CD4-positive, alpha-beta T cell treated with Interleukin-6 at 100 ng/mL for 8 hours (primary cell): ENCODE measurements around the gene BCAT1.
A peak's percentile ranks its signal among the peaks of the same experiment; 100 is the strongest.
"Not testable (repeated sequence)": the region's sequence is repeated elsewhere in the genome, so short reads cannot be mapped to it uniquely, and the experiment has no call there.

ENCODE experiments used
- DNase-seq: peaks from one replicate; pipeline ENCODE4 v3.0.0-alpha.2; 2020; ENCODE audit warnings: mixed read lengths, low spot score

Gene BCAT1

DNA sequence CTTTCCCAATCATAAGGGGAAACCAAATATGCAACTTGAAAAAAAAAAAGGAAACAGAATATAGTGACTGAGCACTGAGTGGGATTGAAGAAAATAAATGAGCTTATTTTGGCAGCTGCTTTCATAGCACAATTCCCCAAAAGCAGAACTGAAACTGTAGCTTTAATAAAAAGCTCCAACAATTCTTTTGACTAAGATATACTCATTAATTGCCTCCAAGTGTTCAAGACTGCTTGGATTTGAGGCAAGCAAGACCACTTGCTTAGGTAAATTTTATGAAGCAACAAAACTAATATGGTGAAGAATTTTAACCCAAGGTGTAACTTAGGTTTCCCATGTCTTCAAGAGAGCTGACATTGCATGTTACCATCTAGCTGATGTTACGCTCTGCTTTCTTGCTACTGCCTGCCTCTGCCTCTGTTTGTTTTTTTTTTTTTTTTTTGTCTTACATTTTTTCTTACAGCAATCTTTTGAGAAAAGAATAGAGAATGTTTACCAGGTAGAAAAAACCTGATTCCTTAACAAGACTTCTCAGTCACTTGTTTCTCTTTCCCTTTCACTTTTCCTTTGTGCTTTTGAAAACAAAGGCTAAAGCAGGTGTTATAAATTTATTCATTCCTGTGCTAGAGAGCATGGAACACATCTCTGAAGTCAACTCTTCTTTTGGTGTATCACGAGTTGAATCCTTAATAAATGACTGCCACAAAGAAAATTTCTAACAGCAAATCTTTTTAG, 134.4 kb downstream of the BCAT1 start:
- DNase-seq: no peak

DNA sequence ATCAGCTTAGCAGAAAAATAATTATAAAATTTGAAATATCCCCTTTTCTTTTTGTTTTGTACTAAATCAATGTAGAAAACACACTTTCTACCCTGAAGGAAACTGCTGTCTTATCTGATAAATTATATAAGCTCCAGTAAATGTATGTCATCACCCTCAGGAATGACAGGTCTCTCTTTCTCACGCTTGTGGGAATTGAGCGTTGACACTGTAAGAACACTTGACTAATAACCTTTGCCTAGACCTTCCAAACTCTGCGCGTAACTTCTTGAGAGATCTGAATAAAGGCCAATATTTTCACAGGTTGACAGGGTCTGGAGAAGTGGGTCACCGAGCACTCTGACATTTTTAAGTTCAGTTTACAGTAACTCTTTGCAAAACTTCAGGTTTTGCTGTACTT, 138.5 kb downstream of the BCAT1 start:
- DNase-seq: no peak

DNA sequence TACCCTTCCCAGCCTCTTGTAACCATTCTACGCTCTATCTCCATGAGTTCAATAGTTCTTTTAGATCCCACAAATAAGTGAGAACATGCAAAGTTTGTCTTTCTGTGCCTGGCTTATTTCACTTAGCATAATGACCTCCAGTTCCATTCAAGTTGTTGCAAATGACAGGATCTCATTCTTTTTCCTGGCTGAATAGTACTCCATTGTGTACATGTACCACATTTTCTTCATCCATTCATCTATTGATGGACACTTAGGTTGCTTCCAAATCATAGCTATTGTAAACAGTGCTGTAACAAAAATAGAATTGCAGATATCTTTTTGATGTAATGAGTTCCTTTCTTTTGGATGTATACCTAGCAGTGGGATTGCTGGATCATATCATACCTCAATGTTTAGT, 139.6 kb downstream of the BCAT1 start:
- DNase-seq: not testable (repeated sequence)

GRCh38 chr12:24808651-24809050, 140.2 kb downstream of the BCAT1 start:
- no peak for DNase-seq

DNA sequence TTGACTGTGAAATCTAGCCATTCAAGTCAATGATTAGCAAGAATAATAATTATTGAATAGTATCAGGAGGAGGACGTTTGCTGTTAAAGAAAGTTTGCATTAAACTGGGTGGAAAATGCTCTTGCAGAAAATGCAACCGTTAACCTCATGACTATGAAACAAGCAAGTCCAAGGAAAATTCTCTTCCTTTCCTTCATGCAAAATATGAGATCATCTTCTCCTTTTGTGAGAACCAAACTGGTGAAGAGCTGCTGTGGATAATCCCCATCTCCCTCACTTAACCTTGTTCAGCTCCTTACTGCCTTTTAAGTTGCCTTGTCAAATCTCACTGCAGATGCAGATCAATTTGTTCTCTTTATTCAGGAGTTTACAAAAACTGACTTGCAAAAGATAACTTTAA, 142.5 kb downstream of the BCAT1 start:
- DNase-seq: no peak

DNA sequence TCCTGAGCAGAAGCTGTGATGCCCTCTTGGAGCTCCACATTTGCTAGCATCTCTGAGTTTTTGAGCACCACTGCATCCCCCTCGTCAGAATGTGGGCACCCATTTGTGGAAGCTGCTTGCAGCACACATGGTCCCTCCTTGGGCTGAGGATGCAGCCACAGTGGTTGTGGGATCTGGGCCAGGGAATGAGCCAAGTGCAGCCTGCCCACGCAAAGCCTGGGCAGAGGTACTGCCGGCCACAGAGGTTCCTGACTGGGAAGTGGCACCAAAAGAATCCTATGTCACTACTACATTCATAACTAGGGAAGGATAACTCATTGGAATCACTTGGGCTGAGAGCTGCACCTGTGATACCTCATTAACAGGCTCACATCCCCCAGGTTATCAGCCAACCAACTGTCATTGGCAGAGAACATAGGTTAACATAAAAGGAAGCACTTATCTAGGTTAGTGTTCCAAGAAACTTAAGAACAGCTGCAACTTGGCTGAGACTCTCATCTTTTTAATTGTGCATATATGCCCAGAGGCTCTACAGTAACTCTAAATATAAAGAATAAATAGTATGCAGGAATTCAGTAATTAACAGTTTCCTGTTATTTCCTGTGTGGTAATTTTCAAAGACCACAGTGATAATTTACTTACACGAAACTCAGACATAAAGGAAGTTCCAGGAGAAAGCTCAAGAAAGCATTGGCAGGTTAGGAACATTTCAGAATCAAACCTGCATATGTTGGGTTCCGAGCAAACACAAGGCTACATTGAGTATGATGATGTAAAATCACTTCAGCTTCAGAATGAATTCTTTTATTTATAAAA, 145.3 kb downstream of the BCAT1 start:
- no peak for DNase-seq

DNA sequence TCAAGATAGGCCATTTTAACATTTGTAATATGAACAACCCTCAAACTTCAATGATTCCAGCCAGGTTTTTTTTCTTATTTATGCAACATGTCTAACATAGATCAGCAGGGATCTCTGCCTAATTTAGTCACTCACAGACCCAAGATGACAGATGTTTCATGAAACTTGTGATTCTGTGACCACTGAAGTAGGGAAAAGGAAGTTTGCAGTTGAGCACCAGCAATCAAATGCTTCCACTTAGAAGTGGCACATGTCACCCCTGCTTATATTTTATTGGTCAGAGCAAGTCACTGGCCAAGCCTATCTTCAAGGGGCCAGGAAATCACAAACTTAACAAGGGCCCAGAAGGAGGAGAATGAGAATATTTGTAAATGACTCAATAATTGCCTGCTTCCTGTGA, 150.6 kb downstream of the BCAT1 start:
- no peak for DNase-seq

DNA sequence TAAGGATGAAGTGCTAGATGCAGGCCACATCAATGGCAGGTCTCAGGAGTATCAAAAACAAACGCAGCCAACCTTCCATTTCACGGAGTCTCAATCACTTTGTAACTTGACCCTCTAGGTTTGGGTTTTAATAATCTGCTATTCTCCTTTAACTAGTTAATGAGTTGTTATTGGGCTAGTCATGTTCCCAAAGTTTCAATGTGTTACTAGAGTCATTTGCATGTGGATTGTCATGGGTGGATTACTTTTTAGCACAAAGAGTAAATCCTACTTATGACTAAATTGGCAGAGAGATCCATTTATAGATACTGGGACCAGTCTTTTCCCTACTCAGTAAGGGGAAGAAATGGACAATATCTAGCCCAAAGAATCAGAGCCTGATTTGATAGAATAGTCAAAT, 151.0 kb downstream of the BCAT1 start:
- no peak for DNase-seq

DNA sequence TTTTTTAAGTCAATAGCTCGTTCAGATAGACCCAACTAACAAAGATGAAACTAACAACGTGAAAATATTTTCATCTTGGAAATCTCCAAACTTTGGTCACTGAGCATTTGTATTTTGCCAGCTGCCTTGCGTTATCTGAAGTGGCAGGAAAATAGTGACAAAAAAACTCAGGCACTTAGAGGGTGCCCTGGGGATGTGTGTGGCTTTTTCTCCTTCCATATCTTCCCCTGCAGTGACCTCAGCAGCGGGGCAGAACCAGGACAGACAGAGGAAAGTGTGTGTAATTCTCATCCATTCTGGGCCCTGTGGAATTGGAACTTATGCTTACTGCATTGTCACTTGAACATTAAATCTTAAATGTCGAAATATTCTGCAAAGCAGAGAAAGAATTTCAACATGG, 152.0 kb downstream of the BCAT1 start:
- no peak for DNase-seq

DNA sequence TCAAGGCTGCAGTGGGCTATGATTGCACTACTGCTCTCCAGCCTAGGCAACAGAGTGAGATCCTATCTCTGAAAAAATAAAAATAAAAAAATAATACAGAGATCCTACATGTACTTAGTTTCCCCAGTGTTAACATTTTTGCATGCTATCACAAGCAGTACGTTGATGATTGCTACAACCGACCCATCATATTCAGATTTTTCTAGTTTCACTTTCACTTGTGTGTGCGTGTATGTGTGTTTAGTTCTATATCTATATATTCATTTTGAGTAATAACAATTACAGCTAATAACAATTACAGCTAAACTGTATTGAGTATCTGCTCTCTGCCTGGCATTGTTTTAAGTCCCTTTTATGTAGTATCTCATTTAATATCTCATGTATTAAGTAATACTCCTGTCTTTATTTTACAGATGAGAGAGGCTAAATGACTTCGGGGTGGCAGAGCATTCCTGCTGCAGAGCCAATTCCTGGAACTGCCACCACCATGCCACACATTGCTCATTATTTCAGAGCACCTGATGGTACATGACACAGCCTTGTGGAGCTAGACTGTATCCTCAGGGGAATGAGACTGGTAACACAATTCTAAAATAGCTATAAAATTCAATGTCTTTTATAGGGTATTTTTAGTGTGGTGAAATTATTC, 153.1 kb downstream of the BCAT1 start:
- DNase-seq: peak; percentile 11

DNA sequence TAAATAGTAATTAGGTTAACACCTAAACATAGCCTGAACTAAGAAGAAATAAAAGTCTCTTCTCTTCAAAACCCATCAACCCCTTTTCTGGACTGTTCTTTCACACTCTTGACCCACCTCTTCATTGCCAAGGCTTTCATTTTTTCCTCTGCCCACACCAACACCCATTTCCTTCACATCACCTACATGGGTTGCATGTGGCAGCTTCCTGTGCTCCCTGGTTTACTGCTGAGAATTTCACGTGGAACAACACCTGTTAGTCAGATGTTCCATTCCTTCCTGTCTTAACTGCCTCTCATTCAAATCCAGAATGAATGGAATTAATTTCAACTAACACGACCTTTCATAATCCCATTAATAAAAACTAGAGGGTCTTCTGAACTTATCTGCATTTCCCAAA, 157.3 kb downstream of the BCAT1 start:
- no peak for DNase-seq

GRCh38 chr12:24788886-24789285, 160.0 kb downstream of the BCAT1 start:
- no peak for DNase-seq

DNA sequence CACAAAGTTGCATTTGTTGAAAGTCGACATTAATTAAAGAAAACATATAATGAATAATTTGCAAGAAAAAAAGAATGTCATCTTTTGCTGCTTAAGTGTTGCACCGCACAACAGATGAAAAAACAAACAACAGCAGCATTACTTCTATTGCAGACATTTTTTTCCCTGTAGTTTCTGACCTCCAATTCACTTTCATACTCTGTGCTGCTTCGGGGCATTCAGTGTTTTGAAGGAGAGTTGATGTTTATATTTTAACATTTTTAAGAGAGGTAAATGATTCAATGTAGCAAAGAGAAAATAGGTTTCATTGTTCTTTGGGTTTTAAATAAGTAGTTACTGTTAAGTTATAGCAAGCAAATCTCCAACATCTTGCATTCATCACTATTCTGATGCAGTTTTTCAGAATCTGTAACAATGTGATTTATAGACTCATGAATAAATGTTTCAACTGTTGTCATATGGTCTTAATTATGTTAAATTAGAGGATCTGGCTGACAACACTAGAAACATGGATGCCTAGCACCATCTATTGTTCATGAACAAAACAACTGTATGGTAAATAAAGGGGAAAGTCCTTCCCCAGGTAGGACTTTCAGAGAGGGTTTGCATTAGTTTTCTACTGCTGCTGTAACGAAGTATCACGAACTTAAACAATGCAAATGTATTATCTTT, 168.1 kb downstream of the BCAT1 start:
- DNase-seq: no peak

- DNase-seq: no peak
Measured at GRCh38 chr12:24778486-24779304, 170.2 kb downstream of the BCAT1 start.

DNA sequence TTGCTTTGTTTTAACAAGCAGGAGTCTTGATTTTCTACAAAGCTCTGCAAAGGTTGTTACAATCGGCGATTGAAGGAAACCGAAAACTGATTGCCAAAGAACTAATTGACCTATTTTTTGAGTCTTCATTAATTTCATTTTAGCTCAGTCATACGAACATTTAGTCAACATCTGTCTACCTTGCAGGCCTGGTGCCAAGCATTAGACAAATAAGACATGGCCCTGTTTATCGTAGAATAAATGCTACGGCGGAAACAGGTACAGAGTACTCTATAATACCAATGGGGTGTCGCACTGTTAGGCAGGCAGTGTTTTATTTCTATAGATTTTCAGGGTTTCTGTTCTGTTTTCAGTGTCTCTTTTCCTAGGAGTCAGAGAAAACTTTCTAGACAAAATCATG, 171.5 kb downstream of the BCAT1 start:
- no peak for DNase-seq

GRCh38 chr12:24776861-24777260, 172.0 kb downstream of the BCAT1 start:
- no peak for DNase-seq

- DNase-seq: no peak
Measured at GRCh38 chr12:24775073-24775472, 173.8 kb downstream of the BCAT1 start.

DNA sequence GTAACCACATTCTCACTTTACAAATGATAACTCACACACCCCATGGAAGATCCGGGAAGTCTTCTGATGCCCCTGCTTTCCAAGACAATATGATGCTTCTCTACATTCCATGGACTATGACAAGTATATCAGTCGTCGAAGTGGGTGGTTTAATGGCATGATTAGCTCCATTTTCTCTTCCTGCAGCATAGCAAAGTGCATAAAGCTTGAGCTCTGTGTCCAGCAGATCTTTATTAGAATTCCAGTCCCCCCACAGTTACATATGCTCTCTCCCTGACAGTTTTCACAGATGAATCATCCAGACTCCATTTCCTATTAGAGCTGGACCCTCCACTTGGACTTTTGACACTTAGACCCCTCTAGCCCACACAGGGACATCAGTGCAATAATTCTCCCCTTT, 174.9 kb downstream of the BCAT1 start:
- DNase-seq: no peak

DNA sequence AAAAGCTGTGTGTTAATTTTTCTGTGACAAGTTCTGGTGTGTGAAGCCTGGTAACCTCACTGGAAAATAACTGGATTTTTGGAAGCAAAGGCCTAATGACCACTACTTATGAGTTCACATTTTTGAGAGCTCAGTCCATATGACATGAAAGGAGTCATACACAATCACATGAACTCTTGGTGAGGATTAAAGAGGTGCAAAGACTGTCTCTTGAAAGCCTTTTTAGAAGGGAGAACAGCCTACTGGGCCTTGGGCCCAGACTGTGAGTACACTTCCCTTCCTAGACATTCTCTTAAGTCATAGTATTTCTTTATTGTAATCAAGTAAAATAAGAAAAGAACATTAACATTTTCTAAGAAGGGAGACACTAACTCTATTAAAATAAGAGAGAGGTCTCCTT, 176.1 kb downstream of the BCAT1 start:
- DNase-seq: no peak

GRCh38 chr12:24770821-24771220, 178.1 kb downstream of the BCAT1 start:
- no peak for DNase-seq

DNA sequence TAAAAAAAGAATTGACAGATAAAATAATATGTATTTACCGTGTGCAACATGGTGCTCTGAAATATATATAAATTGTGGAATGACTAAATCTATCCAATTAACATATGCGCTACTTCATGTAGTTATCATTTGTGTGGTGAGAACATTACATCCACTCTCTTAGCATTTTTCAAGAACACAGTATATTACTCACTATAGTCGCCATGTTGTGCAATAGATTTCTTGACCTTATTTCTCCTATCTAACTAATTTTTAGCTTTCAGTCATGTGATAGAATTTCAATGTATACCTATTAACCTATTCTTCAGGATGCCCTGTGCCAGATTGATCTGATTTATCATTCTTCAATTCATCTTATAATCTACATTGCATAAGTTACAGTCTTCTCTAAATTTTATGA, 178.6 kb downstream of the BCAT1 start:
- no peak for DNase-seq

GRCh38 chr12:24769682-24770081, 179.2 kb downstream of the BCAT1 start:
- no peak for DNase-seq
